K562 (cell line): Measurements from ENCODE around the gene HBQ1. TPM values are rescaled to one million over a fixed set of nuclear protein-coding genes. Genes with fewer than 3 reads are reported as not detected.
A peak's percentile ranks its signal among the peaks of the same experiment; 100 is the strongest.

Source experiments
- ATF3 ChIP-seq, 2 experiments: fragments of 450-650 bp in 1 of 2; sonication (generic) in 1 of 2; formaldehyde crosslinking in 1 of 2; IDR thresholded peaks in 1 of 2; conservative IDR thresholded peaks in 1 of 2; 2 replicates each; pipeline versions ENCODE4 v1.6.1 to v1.8.1; 2016 to 2023; ENCODE audit warnings: mild to moderate bottlenecking in 2 of 2, moderate library complexity in 2 of 2, inconsistent platforms in 1 of 2, missing genetic modification reagents in 1 of 2
- CC2D1A ChIP-seq: fragments of 450-650 bp; IDR thresholded peaks from 2 replicates; pipeline ENCODE4 v1.6.1; 2017; ENCODE audit warnings: mild to moderate bottlenecking
- CEBPG ChIP-seq, 3 experiments: fragments of 200-800 bp in 1 of 3; sonication (Bioruptor generic) in 1 of 3; sonication (generic) in 1 of 3; formaldehyde crosslinking in 1 of 3; IDR thresholded peaks in 2 of 3; conservative IDR thresholded peaks in 1 of 3; 2 replicates each; pipeline versions ENCODE4 v1.6.1 to v1.8.0; 2016 to 2022; ENCODE audit warnings: missing compliant biosample characterization in 2 of 3, missing genetic modification characterization in 2 of 3, mild to moderate bottlenecking in 1 of 3, missing genetic modification reagents in 1 of 3
- GTF2A2 ChIP-seq: IDR thresholded peaks from 2 replicates; pipeline ENCODE4 v1.6.1; 2016; ENCODE audit warnings: mild to moderate bottlenecking, missing genetic modification characterization, missing compliant biosample characterization
- HDAC3 ChIP-seq: fragments of 450-650 bp; IDR thresholded peaks from 2 replicates; pipeline ENCODE4 v1.6.1; 2018; ENCODE audit warnings: borderline replicate concordance, mild to moderate bottlenecking, moderate library complexity; ENCODE audit not compliant: partially characterized antibody
- KDM5B ChIP-seq: fragments of 200-600 bp; sonication (generic); IDR thresholded peaks from 2 replicates; pipeline ENCODE4 v1.6.1; 2012; ENCODE audit warnings: low read depth, mild to moderate bottlenecking, moderate library complexity, low read length, control low read depth, inconsistent platforms; ENCODE audit not compliant: insufficient replicate concordance
- MAFF ChIP-seq: IDR thresholded peaks from 2 replicates; pipeline ENCODE4 v1.6.1; 2012; ENCODE audit warnings: low read length, improper control_type of control experiment
- NKRF ChIP-seq: fragments of 450-650 bp; IDR thresholded peaks from 2 replicates; pipeline ENCODE4 v1.6.1; 2016; ENCODE audit warnings: borderline replicate concordance
- PBX2 ChIP-seq, 2 experiments: IDR thresholded peaks in 1 of 2; conservative IDR thresholded peaks in 1 of 2; 2 replicates each; pipeline ENCODE4 v1.6.1; 2016; ENCODE audit warnings: low read depth in 2 of 2, mild to moderate bottlenecking in 1 of 2, missing compliant biosample characterization in 1 of 2, missing genetic modification characterization in 1 of 2, moderate library complexity in 1 of 2
- STAT6 ChIP-seq: sonication (generic); formaldehyde crosslinking; IDR thresholded peaks from 2 replicates; pipeline ENCODE4 v1.8.1; 2023; ENCODE audit warnings: mild to moderate bottlenecking, missing genetic modification reagents
- TBP ChIP-seq: optimal IDR thresholded peaks from 2 replicates; pipeline ENCODE3; 2011; ENCODE audit warnings: low read depth, low read length, improper control_type of control experiment
- ZNF140 ChIP-seq: fragments of 250-450 bp; sonication (Bioruptor Pico); IDR thresholded peaks from 2 replicates; pipeline ENCODE4 v1.8.0; 2021; ENCODE audit warnings: moderate library complexity, mild to moderate bottlenecking, inconsistent platforms
- ZNF280B ChIP-seq: fragments of 250-450 bp; sonication (Bioruptor Pico); IDR thresholded peaks from 2 replicates; pipeline ENCODE4 v1.5.1; 2021; ENCODE audit warnings: mild to moderate bottlenecking
- ZNF764 ChIP-seq: fragments of 250-450 bp; sonication (Bioruptor Pico); IDR thresholded peaks from 2 replicates; pipeline ENCODE4 v1.4.0; 2020; ENCODE audit warnings: low read depth, mild to moderate bottlenecking, moderate library complexity
- polyA plus RNA-seq, 8 experiments: library from polyadenylated mRNA; depleted of rRNA in 4 of 8; stranded (reverse) in 5 of 8; unstranded in 3 of 8; fragments of >200 nt; fragmentation: Nextera tagmentation in 2 of 8; fragmentation: Illumina TruSeq in 1 of 8; extraction: Ambion mirVana in 2 of 8; extraction: Trizol in 1 of 8; gene quantifications; 2 replicates each; pipeline versions ENCODE4 v1.2.1 to v1.2.3, GENCODE V29; 2011 to 2014; ENCODE audit warnings: inconsistent platforms in 1 of 8, missing spikeins in 1 of 8
- total RNA-seq, 7 experiments: library from RNA; depleted of rRNA in 6 of 7; stranded (reverse); fragments of >200 nt in 6 of 7; fragmentation: Illumina TruSeq in 2 of 7; extraction: Trizol in 2 of 7; gene quantifications; 2 replicates each; pipeline versions ENCODE4 v1.2.1 to v1.2.3, GENCODE V29; 2011 to 2021; ENCODE audit warnings: low replicate concordance in 1 of 7

Gene HBQ1
- total and polyA plus RNA-seq, 9 of the 15 experiments (the other 6 are each of a cell fraction or from before 2014, with no cell fraction given), result 2.3 to 190 (median 19.8) TPM

- TF ChIP-seq KDM5B, result no peak
- TF ChIP-seq GTF2A2 (tag), result no peak
- TF ChIP-seq ZNF764 (CRISPR knock-in tag), result no peak
- no peak for TF ChIP-seq TBP
- TF ChIP-seq ZNF280B (CRISPR knock-in tag), result no peak
- TF ChIP-seq NKRF, result 0 out of 2 replicates have a peak, but pooled peaks have one; percentile 11
- no peak for TF ChIP-seq PBX2 (CRISPR knock-in tag; IDR thresholded peaks at IDR 0.05; ENCODE audit: low read depth)
- no peak for TF ChIP-seq PBX2 (tag; conservative IDR thresholded peaks at IDR 0.05; ENCODE audit: low read depth)
- peak; percentile 52 for TF ChIP-seq ATF3 (IDR thresholded peaks at IDR 0.05)
- no peak for TF ChIP-seq ATF3 (CRISPR knock-in tag; conservative IDR thresholded peaks at IDR 0.05)
- no peak for TF ChIP-seq MAFF
- peak; percentile 57 for TF ChIP-seq HDAC3
- TF ChIP-seq CEBPG (CRISPR knock-in tag; IDR thresholded peaks at IDR 0.05), result peak; percentile 91
- peak; percentile 91 to 94 for TF ChIP-seq CEBPG (tag; conservative IDR thresholded peaks at IDR 0.05 in 1 of 2, IDR thresholded peaks at IDR 0.05 in 1 of 2)
- TF ChIP-seq ZNF140 (CRISPR knock-in tag), result no peak
- TF ChIP-seq STAT6, result peak; percentile 43; the same call in 1 of the 2 replicates
- peak; percentile 42; the same call in 1 of the 2 replicates for TF ChIP-seq CC2D1A
Measured at GRCh38 chr16:144797-145252, 35.4 kb upstream of the HBQ1 start (continued).
